Large intestine (tissue), 3 donors: Measurements from ENCODE around the gene PRKD1. TPM values are rescaled to one million over a fixed set of nuclear protein-coding genes. Genes with fewer than 3 reads are reported as not detected.

Experiments
- DNase-seq, 2 donors: peaks; one replicate each; pipeline versions ENCODE4 v3.0.0 to v3.0.0-alpha.2; 2013
- H3K27ac ChIP-seq: one replicate; pipeline ENCODE4 v1.5.1; 2013; ENCODE audit warnings: low read length
- H3K27me3 ChIP-seq: 2 replicates; pipeline ENCODE4 v1.6.1; 2013; ENCODE audit warnings: low read length; ENCODE audit not compliant: control insufficient read depth, insufficient read depth
- H3K36me3 ChIP-seq: 2 replicates; pipeline ENCODE4 v1.6.1; 2013; ENCODE audit warnings: low read length; ENCODE audit not compliant: control insufficient read depth, insufficient read depth
- H3K4me1 ChIP-seq: one replicate; pipeline ENCODE4 v1.6.1; 2013; ENCODE audit warnings: low read length; ENCODE audit not compliant: control insufficient read depth, insufficient read depth
- H3K4me3 ChIP-seq: one replicate; pipeline ENCODE4 v1.5.1; 2013; ENCODE audit warnings: low read length
- H3K9me3 ChIP-seq: one replicate; pipeline ENCODE4 v1.6.1; 2013; ENCODE audit warnings: mild to moderate bottlenecking, low read depth, low read length, moderate library complexity; ENCODE audit not compliant: control insufficient read depth
- WGBS: methylation state at CpG from one replicate; pipeline ENCODE4 v1.1.5; 2013; ENCODE audit warnings: low lambda C conversion rate; ENCODE audit not compliant: insufficient coverage; 5-methylcytosine and 5-hydroxymethylcytosine counted together
- polyA plus RNA-seq: library from polyadenylated mRNA; unstranded; fragments of 120-200 nt; gene quantifications from one replicate; pipeline ENCODE4 v1.2.1, GENCODE V29; 2013

The PRKD1 gene
- polyA plus RNA-seq, 1 donor, result 18.6 TPM

DNA sequence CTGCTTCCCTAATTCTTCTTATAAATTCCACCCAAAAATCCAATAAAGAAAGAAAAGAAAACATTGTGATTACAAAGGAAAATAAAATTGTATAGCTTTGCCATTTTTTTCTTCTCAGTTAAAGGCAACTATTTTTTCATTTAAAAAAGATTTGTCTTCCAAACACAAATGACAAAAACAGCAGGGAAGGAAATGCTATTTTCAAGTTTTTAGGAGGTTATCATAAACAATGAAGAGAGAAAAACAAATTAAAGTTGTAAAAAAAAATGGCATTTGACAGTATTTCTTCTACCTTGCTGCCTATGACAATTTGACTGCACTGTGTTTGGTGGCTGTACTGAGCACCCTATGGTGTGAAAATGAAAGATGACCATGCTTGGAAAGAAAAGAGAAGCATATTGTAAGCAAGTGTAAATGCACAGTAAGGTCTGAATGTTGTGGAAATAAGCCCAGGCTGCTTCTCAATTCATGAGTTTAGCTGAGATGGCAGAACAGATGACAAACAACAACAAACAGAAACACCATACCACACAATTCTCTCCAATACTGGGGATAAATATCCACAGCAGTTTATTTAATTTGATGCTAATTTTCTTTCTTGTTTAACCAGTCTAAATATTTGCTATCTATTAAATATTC, 109.8 kb downstream of the PRKD1 start:
- Histone ChIP-seq H3K27ac (no peak overlapping the region), H3K9me3 (no peaks in the 10 kb centered on the region), H3K27me3 (no peaks in the 10 kb centered on the region), H3K4me3 (no peak overlapping the region), H3K36me3 (no peaks in the 10 kb centered on the region), H3K4me1 (no peaks in the 10 kb centered on the region)
- DNase-seq, result no peak

- no peak for DNase-seq
- Histone ChIP-seq H3K4me1 (no peaks in the 10 kb centered on the region), H3K9me3 (no peaks in the 10 kb centered on the region), H3K27ac (no peak overlapping the region), H3K4me3 (no peak overlapping the region), H3K27me3 (no peaks in the 10 kb centered on the region), H3K36me3 (no peaks in the 10 kb centered on the region)
- WGBS, result 96% methylated on average over 4 of the region's 4 CpGs
Observed at GRCh38 chr14:29815016-29815674, 112.5 kb downstream of the PRKD1 start.

- Histone ChIP-seq H3K36me3 (no peaks in the 10 kb centered on the region), H3K27me3 (no peaks in the 10 kb centered on the region), H3K27ac (no peak overlapping the region), H3K4me3 (no peak overlapping the region), H3K4me1 (no peaks in the 10 kb centered on the region), H3K9me3 (no peaks in the 10 kb centered on the region)
- 89% methylated on average over 3 of the region's 6 CpGs for WGBS
- DNase-seq, result no peak
Observed at GRCh38 chr14:29814156-29815015, 113.3 kb downstream of the PRKD1 start.

DNA sequence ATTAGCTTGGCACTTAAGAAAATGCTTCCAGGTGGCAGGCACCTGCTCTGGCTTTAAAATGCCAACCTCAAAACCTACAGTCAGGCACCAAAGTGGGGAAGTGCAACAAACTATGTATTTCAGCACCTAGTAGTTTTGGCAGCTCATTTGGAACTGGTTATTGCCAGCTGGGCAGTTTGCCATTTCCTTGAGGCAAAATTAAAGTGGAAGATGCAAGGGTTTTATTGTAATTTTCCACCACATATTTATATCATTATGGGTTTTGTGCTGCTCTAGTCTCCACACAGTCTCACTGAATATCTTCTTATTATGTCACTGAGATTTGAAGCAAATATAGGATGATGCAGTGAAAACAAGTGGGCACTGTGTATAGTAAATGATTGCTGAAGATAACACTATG, 117.0 kb downstream of the PRKD1 start:
- H3K27ac ChIP-seq, result no peak overlapping the region
- H3K9me3 ChIP-seq, result no peaks in the 10 kb centered on the region
- H3K36me3 ChIP-seq, result no peaks in the 10 kb centered on the region
- DNase-seq, result no peak
- no peaks in the 10 kb centered on the region for H3K4me1 ChIP-seq
- no peak overlapping the region for H3K4me3 ChIP-seq
- no peaks in the 10 kb centered on the region for H3K27me3 ChIP-seq

DNA sequence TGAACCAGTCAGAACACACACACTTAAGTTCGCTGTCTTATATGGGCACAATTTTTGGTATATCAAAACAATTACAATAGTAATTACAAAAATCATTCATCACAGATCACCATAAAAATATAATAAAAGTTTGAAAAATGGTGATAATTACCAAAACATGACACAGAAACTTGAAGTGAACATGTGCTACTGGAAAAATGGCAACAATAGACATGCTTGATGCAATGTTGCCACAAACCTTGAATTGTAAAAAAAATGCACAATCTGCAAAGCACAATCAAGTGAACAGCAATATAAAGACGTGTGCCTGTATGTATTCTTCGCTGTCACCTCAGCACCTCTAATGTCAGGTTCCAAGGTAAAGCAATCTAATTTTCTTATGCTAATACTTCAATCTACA, 117.6 kb downstream of the PRKD1 start:
- Histone ChIP-seq H3K36me3 (no peaks in the 10 kb centered on the region), H3K27me3 (no peaks in the 10 kb centered on the region), H3K27ac (no peak overlapping the region), H3K4me3 (no peak overlapping the region), H3K4me1 (no peaks in the 10 kb centered on the region), H3K9me3 (no peaks in the 10 kb centered on the region)
- no peak for DNase-seq
- no CpG with 5 or more reads among the region's 3 CpGs for WGBS

DNA sequence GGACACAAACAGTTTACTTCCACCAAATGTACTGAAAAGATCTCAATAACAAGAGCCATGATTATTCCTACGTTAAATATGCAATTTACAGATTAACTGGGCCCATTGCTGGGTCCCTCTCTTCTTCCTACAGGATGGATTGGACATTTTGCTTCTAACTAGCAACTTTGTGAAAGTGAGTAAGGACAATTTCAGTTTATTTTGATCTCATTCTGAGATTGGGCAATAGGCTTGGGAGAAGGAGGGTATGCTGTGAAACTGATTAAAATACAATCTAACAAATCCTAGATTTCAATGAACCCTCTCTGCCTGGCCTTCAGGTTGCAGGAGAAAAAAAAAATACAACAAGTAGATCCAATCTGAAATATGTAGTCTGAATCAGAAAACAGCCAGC, 121.5 kb downstream of the PRKD1 start:
- H3K36me3 ChIP-seq, result no peaks in the 10 kb centered on the region
- DNase-seq, result no peak
- no peaks in the 10 kb centered on the region for H3K9me3 ChIP-seq
- no peak overlapping the region for H3K4me3 ChIP-seq
- H3K4me1 ChIP-seq, result no peaks in the 10 kb centered on the region
- H3K27me3 ChIP-seq, result no peaks in the 10 kb centered on the region
- no CpG with 5 or more reads among the region's 1 CpG for WGBS
- no peak overlapping the region for H3K27ac ChIP-seq

DNA sequence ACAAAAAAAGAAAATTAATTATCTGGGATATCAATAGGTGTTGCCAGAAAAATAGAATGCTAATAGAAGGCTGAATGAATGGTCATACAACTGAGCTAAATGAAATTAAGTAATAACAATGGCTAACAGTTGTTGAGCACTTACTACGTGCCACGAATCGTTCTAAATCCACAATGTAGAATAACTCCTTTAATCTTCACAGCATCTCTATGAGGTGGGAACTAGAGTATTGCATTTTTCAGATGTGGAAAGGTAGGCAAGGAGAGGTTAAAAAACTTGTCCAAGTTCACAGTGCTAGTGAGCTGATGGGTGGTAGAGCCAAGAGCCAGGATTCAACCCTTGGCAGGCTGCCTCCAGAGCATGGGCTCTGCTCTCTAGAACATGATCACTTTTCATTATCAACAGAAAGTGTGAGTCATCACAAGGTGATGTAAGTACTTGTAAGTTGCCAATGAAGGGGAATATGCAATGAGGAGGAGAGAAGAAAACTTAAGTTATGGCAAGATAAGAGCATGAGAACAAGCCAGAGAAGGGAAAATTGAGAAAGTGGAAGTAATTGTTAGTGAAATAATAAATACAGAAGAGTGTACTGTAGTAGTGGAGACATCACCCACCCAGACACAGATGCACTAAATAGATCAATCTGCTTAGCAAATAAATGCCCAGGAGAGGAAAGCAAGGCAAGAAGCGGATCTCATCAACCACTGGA, 122.1 kb downstream of the PRKD1 start:
- 86% methylated on average over 4 of the region's 4 CpGs for WGBS
- no peaks in the 10 kb centered on the region for H3K27me3 ChIP-seq
- H3K4me1 ChIP-seq, result no peaks in the 10 kb centered on the region
- H3K4me3 ChIP-seq, result no peak overlapping the region
- peak; percentile 42 to 77 for DNase-seq
- no peaks in the 10 kb centered on the region for H3K36me3 ChIP-seq
- H3K9me3 ChIP-seq, result no peaks in the 10 kb centered on the region
- H3K27ac ChIP-seq, result no peak overlapping the region

DNA sequence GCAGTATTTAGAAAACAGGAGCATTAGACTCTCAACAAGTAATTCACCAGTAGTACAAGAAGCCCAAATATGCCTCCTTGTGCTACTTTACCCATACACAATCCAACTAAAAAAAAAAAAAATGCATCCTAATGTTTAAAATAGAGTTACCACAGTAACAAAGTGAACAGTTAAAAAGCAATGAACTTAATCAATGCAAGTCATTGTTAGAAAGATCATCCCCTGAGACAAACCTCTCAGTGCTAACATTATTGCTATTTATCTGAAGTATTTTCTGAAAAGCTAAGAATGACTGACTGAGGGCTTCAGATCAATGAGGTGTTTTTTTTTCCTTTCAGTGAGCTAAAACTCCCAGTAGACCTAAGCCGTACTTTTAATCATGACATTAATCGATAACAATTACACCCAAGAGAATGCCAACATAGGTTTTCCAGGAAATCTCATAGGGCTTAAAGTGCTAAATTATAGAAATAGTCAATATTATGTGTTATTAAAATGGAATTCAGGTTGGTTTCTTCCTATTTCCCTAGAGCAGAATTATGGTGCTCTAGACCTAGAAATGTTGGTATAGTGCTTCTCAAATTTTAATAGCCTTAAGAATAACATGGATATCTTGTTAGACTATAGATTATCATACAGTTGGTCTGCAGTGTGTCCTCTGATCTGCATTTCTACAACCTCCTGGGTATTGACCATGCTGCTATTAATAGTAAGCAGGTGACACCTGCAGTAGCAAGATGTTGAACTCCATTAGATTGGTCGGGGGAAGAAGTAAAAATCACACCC, 123.0 kb downstream of the PRKD1 start:
- no peak for DNase-seq
- WGBS, result no CpG with 5 or more reads among the region's 3 CpGs
- Histone ChIP-seq H3K36me3 (no peaks in the 10 kb centered on the region), H3K4me3 (no peak overlapping the region), H3K4me1 (no peaks in the 10 kb centered on the region), H3K9me3 (no peaks in the 10 kb centered on the region), H3K27ac (no peak overlapping the region), H3K27me3 (no peaks in the 10 kb centered on the region)

DNA sequence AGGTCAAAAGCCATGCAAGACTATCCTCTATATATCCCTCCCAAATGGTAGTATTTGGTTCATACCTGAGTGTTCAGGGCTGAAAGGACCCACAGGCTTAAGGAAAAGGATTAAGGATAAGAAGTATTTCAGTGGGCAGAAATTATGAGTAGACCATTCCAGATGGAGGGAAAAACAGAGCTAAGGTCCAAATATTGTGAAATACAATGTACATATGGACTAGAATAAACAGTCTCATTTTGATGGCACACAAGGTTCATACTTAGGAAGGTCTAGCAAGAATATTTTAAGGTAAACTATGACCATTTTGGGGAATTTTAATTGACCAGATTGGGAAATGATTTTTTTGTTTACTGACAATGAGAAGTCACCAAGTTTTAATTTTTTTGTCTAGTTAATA, 124.6 kb downstream of the PRKD1 start:
- Histone ChIP-seq H3K9me3 (no peaks in the 10 kb centered on the region), H3K36me3 (no peaks in the 10 kb centered on the region), H3K4me1 (no peaks in the 10 kb centered on the region), H3K27ac (no peak overlapping the region), H3K4me3 (no peak overlapping the region), H3K27me3 (no peaks in the 10 kb centered on the region)
- no peak for DNase-seq

GRCh38 chr14:29802211-29802610, 125.4 kb downstream of the PRKD1 start:
- no peaks in the 10 kb centered on the region for H3K36me3 ChIP-seq
- no peaks in the 10 kb centered on the region for H3K27me3 ChIP-seq
- no peaks in the 10 kb centered on the region for H3K4me1 ChIP-seq
- no peak for DNase-seq
- H3K9me3 ChIP-seq, result no peaks in the 10 kb centered on the region
- H3K4me3 ChIP-seq, result no peak overlapping the region
- H3K27ac ChIP-seq, result no peak overlapping the region
